DOHH2 (cell line): ENCODE results near the gene BBX.

Source experiments
- H3F3A ChIP-seq: fragments of 200-600 bp; sonication (generic), shearing (Covaris generic); 2 replicates; pipeline ENCODE4 v1.6.0; 2016; ENCODE audit warnings: antibody characterized with exemption, mild to moderate bottlenecking; ENCODE audit not compliant: control insufficient read depth, insufficient read depth
- H3K27ac ChIP-seq: fragments of 200-600 bp; sonication (generic); 2 replicates; pipeline ENCODE4 v1.5.1; 2014; ENCODE audit warnings: low read depth, mild to moderate bottlenecking, low read length, moderate library complexity
- H3K27me3 ChIP-seq: fragments of 200-600 bp; sonication (generic); 2 replicates; pipeline ENCODE4 v1.6.1; 2014; ENCODE audit warnings: mild to moderate bottlenecking, low read length, mixed read lengths; ENCODE audit not compliant: control insufficient read depth
- H3K36me3 ChIP-seq: fragments of 200-600 bp; sonication (generic); 2 replicates; pipeline ENCODE4 v1.6.1; 2014; ENCODE audit warnings: mild to moderate bottlenecking, low read length, moderate library complexity, mixed read lengths; ENCODE audit not compliant: control insufficient read depth
- H3K4me1 ChIP-seq: fragments of 200-600 bp; sonication (generic); 2 replicates; pipeline ENCODE4 v1.6.1; 2014; ENCODE audit warnings: mild to moderate bottlenecking, low read length, mixed read lengths; ENCODE audit not compliant: control insufficient read depth
- H3K4me2 ChIP-seq: fragments of 200-600 bp; sonication (generic); 2 replicates; pipeline ENCODE4 v1.6.0; 2014; ENCODE audit warnings: mild to moderate bottlenecking, low read length, moderate library complexity
- H3K4me3 ChIP-seq: fragments of 200-600 bp; sonication (generic); 2 replicates; pipeline ENCODE4 v1.5.1; 2014; ENCODE audit warnings: mild to moderate bottlenecking, low read length, mixed read lengths
- H3K79me2 ChIP-seq: fragments of 200-600 bp; sonication (generic); 2 replicates; pipeline ENCODE4 v1.6.1; 2014; ENCODE audit warnings: mild to moderate bottlenecking, low read length, mixed read lengths; ENCODE audit not compliant: control insufficient read depth
- H3K9me2 ChIP-seq: fragments of 200-600 bp; sonication (generic); replicated peaks from 2 replicates; pipeline ENCODE4 v1.6.1; 2014; ENCODE audit warnings: mild to moderate bottlenecking, low read length, mixed read lengths; ENCODE audit not compliant: control insufficient read depth
- H3K9me3 ChIP-seq: fragments of 200-600 bp; sonication (generic); 2 replicates; pipeline ENCODE4 v1.6.1; 2014; ENCODE audit warnings: antibody characterized with exemption, low read length, mixed read lengths; ENCODE audit not compliant: control insufficient read depth, insufficient read depth
- H4K20me1 ChIP-seq: fragments of 200-600 bp; sonication (generic); 2 replicates; pipeline ENCODE4 v1.6.0; 2014; ENCODE audit warnings: low read depth, mild to moderate bottlenecking, antibody characterized with exemption, low read length, moderate library complexity; ENCODE audit not compliant: control insufficient read depth, insufficient read depth
- CTCF ChIP-seq: fragments of 200-600 bp; sonication (generic); IDR thresholded peaks from one replicate; pipeline ENCODE4 v1.5.1; 2014; ENCODE audit warnings: antibody characterized with exemption, mild to moderate bottlenecking, low read depth, low read length; ENCODE audit not compliant: poor library complexity, severe bottlenecking
- EZH2phosphoT487 ChIP-seq: fragments of 200-600 bp; sonication (generic); IDR thresholded peaks from 2 replicates; pipeline ENCODE4 v1.6.1; 2017; ENCODE audit warnings: borderline replicate concordance, mild to moderate bottlenecking, antibody characterized with exemption, low read length, moderate library complexity, mixed read lengths

BBX gene

GRCh38 chr3:107620534-107620933 lies 97.8 kb downstream of the BBX start:
- Histone ChIP-seq H3K27ac (no peak overlapping the region), H3K36me3 (no peaks in the 10 kb centered on the region), H3K27me3 (no peaks in the 10 kb centered on the region), H3K4me2 (no peak overlapping the region), H3K9me3 (no peaks in the 10 kb centered on the region), H3K4me3 (no peak overlapping the region), H4K20me1 (no peaks in the 10 kb centered on the region), H3K79me2 (peaks cover 52% of the 10 kb centered on the region), H3K9me2 (no peaks in the 10 kb centered on the region), H3F3A (no peaks in the 10 kb centered on the region), H3K4me1 (peaks cover 6% of the 10 kb centered on the region)
- no peak for TF ChIP-seq EZH2phosphoT487
- TF ChIP-seq CTCF: no peak

- Histone ChIP-seq H3K9me2 (no peaks in the 10 kb centered on the region), H3F3A (no peaks in the 10 kb centered on the region), H3K9me3 (no peaks in the 10 kb centered on the region), H3K4me1 (peaks cover 6% of the 10 kb centered on the region), H3K36me3 (no peaks in the 10 kb centered on the region), H3K4me2 (no peak overlapping the region), H3K27me3 (no peaks in the 10 kb centered on the region), H3K4me3 (no peak overlapping the region), H3K79me2 (peaks cover 53% of the 10 kb centered on the region), H3K27ac (no peak overlapping the region), H4K20me1 (no peaks in the 10 kb centered on the region)
- TF ChIP-seq EZH2phosphoT487 (no peak), CTCF (no peak)
Observed at GRCh38 chr3:107621465-107621864, 98.7 kb downstream of the BBX start.

GRCh38 chr3:107627962-107628542 lies 105.3 kb downstream of the BBX start:
- Histone ChIP-seq H3K9me3 (no peaks in the 10 kb centered on the region), H3F3A (no peaks in the 10 kb centered on the region), H4K20me1 (no peaks in the 10 kb centered on the region), H3K9me2 (no peaks in the 10 kb centered on the region), H3K27me3 (no peaks in the 10 kb centered on the region), H3K79me2 (peaks cover 20% of the 10 kb centered on the region), H3K36me3 (no peaks in the 10 kb centered on the region), H3K4me1 (no peaks in the 10 kb centered on the region), H3K4me3 (no peak overlapping the region), H3K27ac (no peak overlapping the region), H3K4me2 (no peak overlapping the region)
- TF ChIP-seq EZH2phosphoT487 (no peak), CTCF (peak; percentile 22)
